HG03520 (cell line): ENCODE measurements around the gene CTNNA3.
"Not testable (repeated sequence)": the region's sequence is repeated elsewhere in the genome, so short reads cannot be mapped to it uniquely, and the experiment has no call there.

Experiments used
- ATAC-seq: cut with Tn5 transposase; IDR thresholded peaks from one replicate; pipeline ENCODE4 v1.9.1; 2021; ENCODE audit warnings: mild to moderate bottlenecking, moderate library complexity; ENCODE audit not compliant: unreplicated experiment

The CTNNA3 gene

DNA sequence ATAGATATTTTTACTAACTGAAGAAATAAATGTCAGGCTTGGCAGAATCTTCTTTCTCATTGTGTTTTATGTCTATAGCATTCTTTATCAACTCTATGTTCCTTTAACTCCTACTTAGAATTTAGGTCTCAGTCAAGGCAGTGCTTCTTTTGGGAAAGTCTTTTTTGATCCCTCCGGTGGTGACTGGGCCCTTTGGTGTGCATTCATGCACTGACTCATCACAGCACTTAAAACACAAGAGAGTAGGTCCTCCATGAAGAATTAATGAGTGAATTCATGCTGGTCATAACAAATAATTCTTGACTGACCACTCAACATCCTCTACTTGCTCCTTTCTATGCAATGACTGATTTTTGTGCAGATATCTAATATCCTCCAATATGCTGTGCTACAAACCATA lies 1229.0 kb downstream of the CTNNA3 start:
- ATAC-seq = no peak

DNA sequence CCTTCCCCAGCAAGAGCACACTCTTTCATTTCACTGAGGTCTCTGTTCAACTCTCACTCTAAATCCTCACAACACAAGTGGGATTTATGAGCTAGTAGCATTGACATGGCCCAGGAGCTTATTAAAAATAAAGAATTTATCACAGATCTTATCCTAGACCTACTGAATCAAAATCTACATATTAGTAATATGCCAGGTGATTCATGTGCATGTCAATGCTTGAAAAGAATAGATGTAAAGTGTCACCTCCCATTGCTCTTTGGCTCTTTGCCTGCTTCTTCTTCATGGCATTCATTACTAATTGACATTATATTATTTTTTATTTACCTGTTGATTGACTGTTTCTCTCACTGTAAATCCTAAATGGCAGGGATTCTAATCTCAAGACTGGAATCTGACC lies 1229.4 kb downstream of the CTNNA3 start:
- no peak for ATAC-seq

DNA sequence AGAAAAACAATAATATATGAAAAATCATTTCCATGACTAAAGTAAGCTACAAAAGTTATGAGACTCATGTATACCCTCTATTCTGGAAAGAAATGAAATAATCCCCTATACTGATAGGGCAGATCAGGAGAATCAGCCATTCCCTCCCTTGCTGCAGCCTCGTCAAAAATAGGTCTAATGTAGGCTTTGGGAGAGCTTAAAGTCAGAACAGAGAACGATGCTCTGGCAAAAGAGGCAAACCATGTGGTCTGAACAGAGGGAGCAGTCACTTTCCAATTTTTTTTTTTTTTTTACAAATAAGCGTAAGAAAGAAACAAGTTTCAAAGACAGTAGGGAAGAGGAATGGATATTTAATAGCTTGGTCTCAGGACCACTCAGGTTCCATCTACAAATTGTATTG lies 1232.4 kb downstream of the CTNNA3 start:
- ATAC-seq = no peak

- no peak for ATAC-seq
Observed at GRCh38 chr10:66457629-66458028, 1238.4 kb downstream of the CTNNA3 start.

- no peak for ATAC-seq
Observed at GRCh38 chr10:66455304-66455703, 1240.7 kb downstream of the CTNNA3 start.

- ATAC-seq = no peak
Observed at GRCh38 chr10:66440568-66440967, 1255.4 kb downstream of the CTNNA3 start.

DNA sequence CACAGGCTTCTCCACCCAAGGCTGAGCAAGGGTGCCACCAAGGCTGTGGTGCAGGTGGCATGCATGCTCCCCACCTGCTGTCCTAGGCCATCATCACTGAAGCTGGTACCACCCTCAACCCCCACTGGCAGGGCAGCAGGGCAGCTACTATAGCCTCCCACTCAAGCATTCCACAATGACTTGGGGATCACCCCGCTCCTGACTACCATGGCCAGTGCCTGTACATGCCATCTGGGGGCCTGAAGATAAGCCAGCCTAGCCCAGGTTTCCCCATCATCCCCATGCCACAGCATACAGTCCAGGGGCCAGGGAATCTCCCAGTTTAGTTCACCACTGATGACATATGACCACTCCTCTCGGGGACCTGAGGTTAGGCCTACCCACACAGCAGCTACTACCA lies 1281.1 kb downstream of the CTNNA3 start:
- ATAC-seq = no peak

- no peak for ATAC-seq
Observed at GRCh38 chr10:66405566-66405965, 1290.4 kb downstream of the CTNNA3 start.

DNA sequence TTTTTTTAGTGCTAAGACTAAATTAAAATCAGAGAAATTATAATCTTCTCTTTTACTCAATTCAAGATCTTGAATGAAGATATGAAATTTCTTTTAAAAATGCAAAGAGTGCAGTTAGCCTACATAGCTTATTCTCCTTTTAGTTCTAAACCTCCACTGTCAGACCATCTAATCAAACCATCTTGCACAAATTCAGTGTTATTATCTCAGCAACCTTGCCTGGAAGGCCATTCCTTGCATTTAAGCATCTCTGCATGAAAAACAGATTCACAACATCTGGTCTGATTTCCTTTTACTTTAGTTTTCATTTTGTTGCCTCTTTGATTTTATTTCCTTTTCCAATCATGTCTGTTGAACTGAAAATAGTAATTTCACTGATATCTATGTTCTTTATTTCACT lies 1297.3 kb downstream of the CTNNA3 start:
- no peak for ATAC-seq

DNA sequence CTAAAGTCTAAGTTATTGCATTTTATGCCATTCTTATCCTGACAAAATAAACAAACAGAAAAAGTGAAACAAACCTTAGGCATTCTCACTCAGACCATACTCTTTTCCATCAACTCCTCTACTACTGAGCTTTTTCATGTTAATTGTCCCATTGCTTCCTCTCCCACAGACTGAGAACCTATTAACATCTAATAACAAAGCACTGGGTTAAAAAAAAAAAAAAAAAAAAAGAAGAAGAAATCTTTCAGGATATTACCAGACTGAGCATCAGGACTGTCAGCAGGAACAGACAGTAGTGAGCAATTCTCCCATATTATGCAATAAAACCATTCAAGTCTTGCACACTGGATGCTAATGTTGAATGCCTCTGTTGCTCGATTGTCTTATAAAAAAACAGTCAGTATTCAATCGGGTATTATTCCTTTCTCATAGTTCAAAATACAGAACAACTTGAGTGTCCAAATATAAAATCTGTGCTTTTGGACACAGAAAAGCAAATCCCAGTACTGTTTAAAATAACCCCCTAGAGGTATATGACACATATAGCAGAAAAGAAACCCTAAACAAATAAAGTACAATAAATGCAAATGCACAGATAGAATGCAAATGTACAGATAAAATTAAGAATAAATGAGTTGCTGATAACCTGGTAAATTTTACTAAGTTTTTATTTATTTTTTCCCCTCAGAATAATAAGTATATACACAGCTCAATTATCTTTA lies 1301.5 kb downstream of the CTNNA3 start:
- no peak for ATAC-seq

DNA sequence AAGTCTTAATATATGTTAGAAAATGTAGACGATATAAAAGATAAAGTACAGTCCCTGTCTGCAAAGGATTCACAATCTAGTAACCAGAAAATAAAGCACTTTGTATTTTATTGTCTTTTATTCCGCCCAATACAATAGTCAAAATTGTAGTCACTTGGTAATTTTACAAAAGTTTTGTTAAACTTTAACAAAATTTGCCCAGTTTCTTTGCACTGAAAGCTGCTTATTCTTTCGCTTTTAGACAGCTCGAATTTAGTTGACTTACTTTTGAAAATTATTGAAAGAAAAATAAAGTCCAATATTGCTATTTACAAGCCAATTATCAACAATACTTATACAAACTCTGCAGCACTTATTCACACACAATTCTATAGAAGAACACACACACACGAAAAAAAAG lies 1305.1 kb downstream of the CTNNA3 start:
- no peak for ATAC-seq

- ATAC-seq = no peak
Observed at GRCh38 chr10:66381045-66381444, 1315.0 kb downstream of the CTNNA3 start.

DNA sequence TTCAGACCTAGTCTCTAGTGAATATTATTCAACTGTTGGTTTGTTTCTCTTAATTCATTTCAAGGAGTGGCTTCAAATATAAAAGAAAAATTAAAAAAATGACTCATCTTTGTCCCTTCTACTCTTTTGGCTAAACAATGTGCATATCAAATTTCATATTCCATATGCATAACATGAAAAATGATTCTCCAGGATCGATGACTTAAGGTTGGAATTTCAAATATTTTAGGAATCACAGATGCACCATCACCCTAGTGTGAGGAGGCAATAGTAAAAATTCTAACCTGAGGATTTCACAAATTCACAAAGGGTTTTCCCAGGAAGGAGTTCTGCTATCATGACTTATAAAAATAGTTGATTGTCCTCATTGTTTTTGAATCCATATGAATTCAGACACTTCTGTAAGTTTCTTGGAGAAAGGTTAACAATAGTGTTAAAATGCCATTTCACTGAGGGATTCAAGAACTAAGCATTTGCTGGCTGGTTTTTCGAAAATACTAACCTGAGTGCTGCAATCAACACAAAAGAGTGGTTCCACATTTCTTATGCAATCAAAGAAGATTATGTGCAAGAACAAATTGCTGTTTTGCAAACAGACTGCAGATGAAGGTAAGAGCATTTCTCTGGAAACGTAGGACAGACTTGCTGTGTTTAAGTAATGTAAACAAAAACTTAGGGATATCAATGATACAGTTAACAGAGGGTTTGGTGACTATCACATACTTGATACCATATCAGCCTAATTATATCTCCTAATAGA lies 1317.7 kb downstream of the CTNNA3 start:
- no peak for ATAC-seq

- no peak for ATAC-seq
Observed at GRCh38 chr10:66368146-66368545, 1327.8 kb downstream of the CTNNA3 start.

DNA sequence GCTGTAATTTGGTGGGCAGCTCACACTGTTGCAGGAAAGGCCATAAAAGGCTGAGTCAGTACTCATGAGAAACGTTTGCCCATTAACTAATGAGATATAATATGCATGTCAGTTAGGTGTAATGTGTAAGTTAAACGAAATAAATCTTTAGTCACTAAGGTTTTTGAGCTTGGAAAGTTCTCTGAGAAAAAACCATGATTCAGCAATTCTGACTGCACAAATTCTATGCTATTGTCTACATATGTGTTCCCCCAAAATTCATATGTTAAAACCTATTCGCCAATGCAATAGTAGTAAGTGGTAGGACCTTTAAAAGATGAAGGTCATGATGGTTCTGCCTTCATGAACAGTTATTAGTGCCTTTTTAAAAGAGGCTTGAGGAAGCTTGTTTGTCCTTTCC lies 1329.8 kb downstream of the CTNNA3 start:
- ATAC-seq = no peak

GRCh38 chr10:66365686-66366085 lies 1330.3 kb downstream of the CTNNA3 start:
- no peak for ATAC-seq

DNA sequence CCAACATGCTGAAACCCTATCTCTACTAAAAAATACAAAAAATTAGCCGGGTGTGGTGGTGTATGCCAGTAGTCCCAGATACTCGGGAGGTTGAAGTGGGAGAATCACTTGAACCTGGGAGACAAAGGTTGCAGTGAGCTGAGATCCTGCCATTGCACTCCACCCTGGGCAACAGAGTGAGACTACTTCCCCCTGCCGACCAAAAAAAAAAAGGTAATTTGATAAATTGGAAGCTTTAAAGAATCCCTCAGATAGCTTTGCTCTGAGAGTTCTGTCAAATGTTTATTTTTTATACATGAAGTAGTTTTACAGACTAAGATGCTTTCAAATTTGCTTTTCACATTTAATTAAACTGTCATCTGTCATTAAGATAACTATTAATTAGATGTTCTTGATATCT lies 1333.5 kb downstream of the CTNNA3 start:
- no peak for ATAC-seq

- ATAC-seq = not testable (repeated sequence)
Observed at GRCh38 chr10:66353822-66354221, 1342.2 kb downstream of the CTNNA3 start.

- no peak for ATAC-seq
Observed at GRCh38 chr10:66353422-66353821, 1342.6 kb downstream of the CTNNA3 start.

GRCh38 chr10:66350622-66351399 lies 1345.2 kb downstream of the CTNNA3 start:
- ATAC-seq = no peak

- ATAC-seq = no peak
Observed at GRCh38 chr10:66349726-66350125, 1346.3 kb downstream of the CTNNA3 start.

DNA sequence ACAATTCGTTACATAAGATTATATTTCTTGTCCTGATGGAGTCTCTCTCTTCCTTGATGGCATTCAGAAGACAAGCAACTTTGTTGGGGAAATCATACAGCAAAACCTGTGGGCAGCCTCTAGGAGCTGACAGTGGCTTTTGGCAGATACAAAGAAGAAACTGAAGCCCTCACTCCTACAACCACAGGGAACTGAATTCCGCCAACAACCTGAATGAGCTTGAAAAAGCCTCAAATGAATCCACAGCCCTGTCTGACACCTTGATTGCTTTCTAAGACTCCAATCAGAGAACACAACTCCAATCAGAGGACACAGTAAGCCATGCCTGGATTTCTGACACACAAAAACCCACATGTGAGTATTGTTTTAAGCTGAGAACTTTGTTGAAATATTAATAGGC lies 1346.9 kb downstream of the CTNNA3 start:
- no peak for ATAC-seq
